ENCODE measurements around the gene GCNT4.

- TF ChIP-seq ELF4 (IDR thresholded peaks at IDR 0.05) (no peak), CTBP1 (IDR thresholded peaks at IDR 0.05; ENCODE audit: borderline replicate concordance) (no peak), BHLHE40 (IDR thresholded peaks at IDR 0.05; ENCODE audit: borderline replicate concordance) (no peak), ARNT (IDR thresholded peaks at IDR 0.05) (no peak)
These were observed 5.8 kb downstream of the GCNT4 start for GRCh38 chr5:75046366-75047142.

All from HEK293T (cell line).